ENCODE results near the gene ARID4B.

ARID4B gene

GRCh38 chr1:235127732-235128455, 200.1 kb downstream of the ARID4B start:
- DNase-seq (ENCODE audit: low read depth), result no peak

GRCh38 chr1:235127203-235127602, 200.8 kb downstream of the ARID4B start:
- DNase-seq (ENCODE audit: low read depth), result no peak

DNA sequence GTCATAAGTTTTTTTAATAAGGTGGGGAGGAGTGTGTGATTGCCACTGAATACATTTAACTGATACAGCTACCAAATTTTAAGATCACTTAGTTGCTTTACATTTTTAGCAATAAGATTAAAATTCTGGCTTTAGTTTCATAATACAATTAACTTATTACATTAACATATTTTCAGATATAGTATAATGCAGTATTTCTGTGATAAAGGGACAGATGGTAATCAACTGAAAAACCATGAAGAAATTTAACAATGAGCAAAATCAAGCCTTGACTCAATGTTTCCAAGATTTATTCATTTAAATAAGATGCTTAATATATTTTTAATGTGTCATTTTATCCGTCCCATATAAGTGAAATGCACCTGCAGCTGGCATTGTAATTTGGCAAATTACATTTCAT, 203.3 kb downstream of the ARID4B start:
- no peak for DNase-seq (ENCODE audit: low read depth)

DNA sequence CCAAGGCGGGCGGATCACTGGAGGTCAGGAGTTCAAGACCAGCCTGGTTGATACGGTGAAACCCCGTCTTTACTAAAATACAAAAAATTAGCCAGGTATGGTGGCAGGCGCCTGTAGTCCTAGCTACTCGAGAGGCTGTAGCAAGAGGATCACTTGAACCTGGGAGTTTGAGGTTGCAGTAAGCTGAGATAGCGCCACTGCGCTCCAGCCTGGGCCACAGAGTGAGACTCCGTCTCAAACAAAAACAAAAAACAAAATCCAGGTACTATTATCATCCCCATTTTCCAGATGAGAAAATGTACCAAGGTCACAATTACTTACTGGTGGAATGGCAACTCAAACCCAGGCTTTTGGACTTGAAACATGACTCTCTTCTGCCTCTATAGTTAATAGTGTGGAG, 203.9 kb downstream of the ARID4B start:
- no peak for DNase-seq (ENCODE audit: low read depth)

GRCh38 chr1:235122348-235122747, 205.6 kb downstream of the ARID4B start:
- no peak for DNase-seq (ENCODE audit: low read depth)

Measured in GM04503 (cell line).